H9 (cell line): Measurements from ENCODE around the gene MICALL2. TPM values are rescaled to one million over a fixed set of nuclear protein-coding genes. Genes with fewer than 3 reads are reported as not detected.

ENCODE experiments used
- DNase-seq: peaks from one replicate; pipeline ENCODE4 v3.0.0-alpha.2; 2017
- H2AFZ ChIP-seq: one replicate; pipeline ENCODE4 v1.6.1; 2013; ENCODE audit warnings: mild to moderate bottlenecking, low read length, control low read depth, moderate library complexity
- H2AK5ac ChIP-seq: 2 replicates; pipeline ENCODE4 v1.6.1; 2013; ENCODE audit warnings: low read length, control low read depth, mixed read lengths; ENCODE audit not compliant: insufficient read length
- H2BK120ac ChIP-seq: one replicate; pipeline ENCODE4 v1.6.1; 2013; ENCODE audit warnings: low read depth, mild to moderate bottlenecking, low read length, control low read depth, inconsistent platforms; ENCODE audit not compliant: poor library complexity, severe bottlenecking
- H2BK12ac ChIP-seq: 2 replicates; pipeline ENCODE4 v1.6.1; 2013; ENCODE audit warnings: low read length, control low read depth, mixed read lengths, low read depth; ENCODE audit not compliant: insufficient read length
- H2BK15ac ChIP-seq: 2 replicates; pipeline ENCODE4 v1.6.1; 2013; ENCODE audit warnings: low read depth, low read length, control low read depth
- H2BK20ac ChIP-seq: one replicate; pipeline ENCODE4 v1.6.1; 2013; ENCODE audit warnings: low read depth, mild to moderate bottlenecking, low read length, control low read depth, inconsistent platforms; ENCODE audit not compliant: poor library complexity, severe bottlenecking
- H2BK5ac ChIP-seq: 2 replicates; pipeline ENCODE4 v1.6.1; 2013; ENCODE audit warnings: low read length, control low read depth, mixed read lengths; ENCODE audit not compliant: insufficient read length
- H3K14ac ChIP-seq: 2 replicates; pipeline ENCODE4 v1.6.1; 2013; ENCODE audit warnings: low read length, control low read depth; ENCODE audit not compliant: insufficient read depth
- H3K18ac ChIP-seq: 2 replicates; pipeline ENCODE4 v1.6.1; 2013; ENCODE audit warnings: low read depth, mild to moderate bottlenecking, mixed read lengths, low read length, control low read depth; ENCODE audit not compliant: insufficient read length
- H3K23ac ChIP-seq: 2 replicates; pipeline ENCODE4 v1.6.1; 2013; ENCODE audit warnings: low read length, control low read depth, mixed read lengths, low read depth; ENCODE audit not compliant: insufficient read length
- H3K23me2 ChIP-seq: 2 replicates; pipeline ENCODE4 v1.6.1; 2013; ENCODE audit warnings: low read depth, mild to moderate bottlenecking, mixed read lengths, low read length, control low read depth; ENCODE audit not compliant: insufficient read length, poor library complexity, severe bottlenecking
- H3K27ac ChIP-seq: 2 replicates; pipeline ENCODE4 v1.5.1; 2013; ENCODE audit warnings: low read length, control low read depth, mixed read lengths, low read depth; ENCODE audit not compliant: insufficient read length
- H3K27me3 ChIP-seq: 2 replicates; pipeline ENCODE4 v1.6.1; 2013; ENCODE audit warnings: low read length, control low read depth, inconsistent platforms; ENCODE audit not compliant: insufficient read depth
- H3K4ac ChIP-seq: 2 replicates; pipeline ENCODE4 v1.6.1; 2013; ENCODE audit warnings: low read depth, mild to moderate bottlenecking, control low read depth, inconsistent platforms, low read length, moderate library complexity
- H3K4me1 ChIP-seq: 2 replicates; pipeline ENCODE4 v1.6.1; 2013; ENCODE audit warnings: low read length, control low read depth, inconsistent platforms; ENCODE audit not compliant: insufficient read depth
- H3K4me2 ChIP-seq: 2 replicates; pipeline ENCODE4 v1.6.1; 2013; ENCODE audit warnings: low read length, control low read depth, mixed read lengths; ENCODE audit not compliant: insufficient read length, insufficient read depth
- H3K56ac ChIP-seq: 2 replicates; pipeline ENCODE4 v1.6.1; 2013; ENCODE audit warnings: low read depth, mild to moderate bottlenecking, mixed read lengths, low read length, control low read depth; ENCODE audit not compliant: insufficient read length
- H3K79me1 ChIP-seq: 2 replicates; pipeline ENCODE4 v1.6.1; 2013; ENCODE audit warnings: low read depth, mild to moderate bottlenecking, moderate library complexity, low read length, control low read depth, inconsistent platforms; ENCODE audit not compliant: insufficient read depth, poor library complexity, severe bottlenecking
- H3K79me2 ChIP-seq: 2 replicates; pipeline ENCODE4 v1.6.1; 2013; ENCODE audit warnings: low read length, control low read depth, inconsistent platforms; ENCODE audit not compliant: insufficient read depth
- H3K9ac ChIP-seq: 2 replicates; pipeline ENCODE4 v1.6.1; 2013; ENCODE audit warnings: low read length, control low read depth, mixed read lengths; ENCODE audit not compliant: insufficient read length; ENCODE audit errors: extremely low read depth
- H3K9me3 ChIP-seq: one replicate; pipeline ENCODE4 v1.6.1; 2013; ENCODE audit warnings: low read depth, low read length, inconsistent platforms; ENCODE audit not compliant: control insufficient read depth
- H3T11ph ChIP-seq: one replicate; pipeline ENCODE4 v1.6.1; 2013; ENCODE audit warnings: mild to moderate bottlenecking, low read length, control low read depth, inconsistent platforms
- H4K20me1 ChIP-seq: one replicate; pipeline ENCODE4 v1.6.1; 2013; ENCODE audit not compliant: control insufficient read depth, insufficient read length, insufficient read depth
- H4K5ac ChIP-seq: 2 replicates; pipeline ENCODE4 v1.6.1; 2013; ENCODE audit warnings: low read depth, mild to moderate bottlenecking, mixed read lengths, low read length, control low read depth; ENCODE audit not compliant: insufficient read length
- H4K8ac ChIP-seq: replicated peaks from 2 replicates; pipeline ENCODE4 v1.6.1; 2013; ENCODE audit warnings: low read length, control low read depth, mixed read lengths, low read depth; ENCODE audit not compliant: insufficient read length
- H4K91ac ChIP-seq: 2 replicates; pipeline ENCODE4 v1.6.1; 2013; ENCODE audit warnings: low read depth, mild to moderate bottlenecking, moderate library complexity, mixed read lengths, low read length, control low read depth; ENCODE audit not compliant: insufficient read length
- H3K27ac Mint-ChIP-seq, 3 experiments: 2 replicates in 2 of 3; 3 replicates in 1 of 3; pipeline ENCODE4 v1.8.0; 2020 to 2021; ENCODE audit warnings: mixed read lengths in 3 of 3, mild to moderate bottlenecking in 1 of 3, moderate library complexity in 1 of 3
- H3K27me3 Mint-ChIP-seq: 2 replicates; pipeline ENCODE4 v1.8.0; 2021; ENCODE audit warnings: low read depth, mild to moderate bottlenecking, moderate library complexity, mixed read lengths
- H3K36me3 Mint-ChIP-seq, 3 experiments: 2 replicates in 2 of 3; 3 replicates in 1 of 3; pipeline ENCODE4 v1.8.0; 2020 to 2021; ENCODE audit warnings: low read depth in 3 of 3, mixed read lengths in 3 of 3; ENCODE audit not compliant: insufficient read depth in 1 of 3
- H3K4me1 Mint-ChIP-seq, 2 experiments: 2 replicates each; pipeline ENCODE4 v1.8.0; 2020; ENCODE audit warnings: mixed read lengths in 2 of 2
- H3K4me3 Mint-ChIP-seq, 2 experiments: 2 replicates in 1 of 2; 3 replicates in 1 of 2; pipeline ENCODE4 v1.8.0; 2020 to 2021; ENCODE audit warnings: mild to moderate bottlenecking in 2 of 2, mixed read lengths in 2 of 2, moderate library complexity in 1 of 2
- H3K9me3 Mint-ChIP-seq, 2 experiments: 2 replicates in 1 of 2; 3 replicates in 1 of 2; pipeline ENCODE4 v1.8.0; 2020; ENCODE audit warnings: mild to moderate bottlenecking in 2 of 2, mixed read lengths in 2 of 2, moderate library complexity in 1 of 2
- CTCF ChIP-seq: fragments of 200-600 bp; sonication (generic); conservative IDR thresholded peaks from 3 replicates; pipeline ENCODE4 v1.8.0; 2021; ENCODE audit warnings: antibody characterized with exemption, mild to moderate bottlenecking
- whole genome bisulfite sequencing: extraction: QIAGEN DNeasy Blood & Tissue Kit; methylation state at CpG from one replicate; pipeline ENCODE4 v1.1.7; 2013; ENCODE audit warnings: missing lambda C conversion rate, low lambda C conversion rate, mixed read lengths; ENCODE audit not compliant: insufficient read length; ENCODE audit errors: extremely low coverage; 5-methylcytosine and 5-hydroxymethylcytosine counted together
- total RNA-seq: library from RNA; stranded (reverse); gene quantifications from 2 replicates; pipeline ENCODE4 v1.2.1, GENCODE V29; 2021

MICALL2 gene
- total RNA-seq, 1 experiment from 2014 or later, result 7.1 TPM

- Histone ChIP-seq H4K5ac (no peak overlapping the region), H3T11ph (no peak overlapping the region), H3K27me3 (no peaks in the 10 kb centered on the region), H2AFZ (no peak overlapping the region), H3K4ac (no peak overlapping the region), H3K79me1 (no peaks in the 10 kb centered on the region), H2BK120ac (no peak overlapping the region), H3K27ac (no peak overlapping the region), H3K23me2 (no peaks in the 10 kb centered on the region), H3K4me1 (no peaks in the 10 kb centered on the region), H4K20me1 (peaks cover 3% of the 10 kb centered on the region), H3K14ac (no peak overlapping the region), H4K8ac (no peak overlapping the region), H2BK5ac (no peak overlapping the region), H3K18ac (no peak overlapping the region), H2BK20ac (no peak overlapping the region), H4K91ac (no peak overlapping the region), H2BK12ac (no peak overlapping the region), H3K79me2 (no peaks in the 10 kb centered on the region), H2BK15ac (no peak overlapping the region), H3K9ac (no peak overlapping the region), H3K4me2 (no peak overlapping the region), H3K56ac (no peak overlapping the region), H3K23ac (no peak overlapping the region), H3K9me3 (no peaks in the 10 kb centered on the region), H2AK5ac (no peak overlapping the region)
- Mint-ChIP-seq H3K9me3 (no peaks in the 10 kb centered on the region), H3K36me3 (peaks cover 23 to 69% (median 62%) of the 10 kb centered on the region in 3 experiments; a peak in 6 of 7 replicates), H3K27me3 (no peaks in the 10 kb centered on the region), H3K4me3 (no peak overlapping the region), H3K27ac (no peak overlapping the region), H3K4me1 (no peaks in the 10 kb centered on the region)
- DNase-seq, result no peak
- no CpG with 5 or more reads among the region's 10 CpGs for WGBS
- TF ChIP-seq CTCF, result no peak
Measured at GRCh38 chr7:1492221-1492620, 33.0 kb upstream of the MICALL2 start.
